ENCODE data around the gene OLIG2. TPM values are rescaled to one million over a fixed set of nuclear protein-coding genes. Genes with fewer than 3 reads are reported as not detected.

The OLIG2 gene
- total RNA-seq, 4 donors from 2014 or later, result not detected

DNA sequence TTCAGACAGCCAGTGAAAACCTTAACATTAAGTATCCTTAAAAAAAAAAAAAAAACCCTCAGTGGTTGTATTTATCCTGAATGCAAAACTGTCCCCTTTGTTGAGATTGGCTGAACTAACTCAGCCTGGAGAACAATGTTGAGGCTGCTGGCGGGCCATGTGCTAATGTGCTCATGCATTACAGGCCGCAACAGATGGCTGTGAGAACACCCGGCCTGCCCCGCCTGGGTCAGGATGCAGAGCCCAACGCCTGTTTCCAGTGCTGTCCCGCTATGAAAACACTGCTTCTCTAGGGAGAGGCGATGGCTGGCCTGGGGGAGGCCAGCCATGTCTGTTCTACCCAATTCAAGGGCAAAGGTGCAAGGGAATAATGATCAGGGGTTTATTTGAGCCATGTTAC is 13.8 kb downstream of the OLIG2 start:
- ATAC-seq (ENCODE audit: low FRiP score), result no peak
- TF ChIP-seq, protein P1, sequence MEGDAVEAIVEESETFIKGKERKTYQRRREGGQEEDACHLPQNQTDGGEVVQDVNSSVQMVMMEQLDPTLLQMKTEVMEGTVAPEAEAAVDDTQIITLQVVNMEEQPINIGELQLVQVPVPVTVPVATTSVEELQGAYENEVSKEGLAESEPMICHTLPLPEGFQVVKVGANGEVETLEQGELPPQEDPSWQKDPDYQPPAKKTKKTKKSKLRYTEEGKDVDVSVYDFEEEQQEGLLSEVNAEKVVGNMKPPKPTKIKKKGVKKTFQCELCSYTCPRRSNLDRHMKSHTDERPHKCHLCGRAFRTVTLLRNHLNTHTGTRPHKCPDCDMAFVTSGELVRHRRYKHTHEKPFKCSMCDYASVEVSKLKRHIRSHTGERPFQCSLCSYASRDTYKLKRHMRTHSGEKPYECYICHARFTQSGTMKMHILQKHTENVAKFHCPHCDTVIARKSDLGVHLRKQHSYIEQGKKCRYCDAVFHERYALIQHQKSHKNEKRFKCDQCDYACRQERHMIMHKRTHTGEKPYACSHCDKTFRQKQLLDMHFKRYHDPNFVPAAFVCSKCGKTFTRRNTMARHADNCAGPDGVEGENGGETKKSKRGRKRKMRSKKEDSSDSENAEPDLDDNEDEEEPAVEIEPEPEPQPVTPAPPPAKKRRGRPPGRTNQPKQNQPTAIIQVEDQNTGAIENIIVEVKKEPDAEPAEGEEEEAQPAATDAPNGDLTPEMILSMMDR (IDR thresholded peaks at IDR 0.05), result no peak
- DNase-seq (ENCODE audit: low spot score), result no peak

DNA sequence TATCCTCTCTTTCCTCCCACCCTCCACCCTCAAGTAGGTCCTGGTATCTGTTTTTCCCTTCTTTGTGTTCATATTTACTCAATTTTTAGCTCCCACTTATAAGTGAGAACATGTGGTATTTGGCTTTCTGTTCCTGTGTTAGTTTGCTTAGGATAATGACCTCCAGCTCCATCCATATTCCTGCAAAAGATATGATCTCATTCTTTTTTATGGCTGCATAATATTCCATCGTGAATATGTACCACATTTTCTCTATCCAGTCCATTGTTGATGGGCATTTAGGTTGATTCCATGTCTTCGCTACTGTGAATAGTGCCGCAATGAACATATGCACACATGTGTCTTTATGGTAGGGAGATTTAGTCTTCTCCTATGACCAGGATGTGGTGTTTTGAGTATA is 14.5 kb downstream of the OLIG2 start:
- no peak for DNase-seq (ENCODE audit: low spot score)
- TF ChIP-seq, protein P1 (IDR thresholded peaks at IDR 0.05), result no peak
- ATAC-seq (ENCODE audit: low FRiP score), result no peak

DNA sequence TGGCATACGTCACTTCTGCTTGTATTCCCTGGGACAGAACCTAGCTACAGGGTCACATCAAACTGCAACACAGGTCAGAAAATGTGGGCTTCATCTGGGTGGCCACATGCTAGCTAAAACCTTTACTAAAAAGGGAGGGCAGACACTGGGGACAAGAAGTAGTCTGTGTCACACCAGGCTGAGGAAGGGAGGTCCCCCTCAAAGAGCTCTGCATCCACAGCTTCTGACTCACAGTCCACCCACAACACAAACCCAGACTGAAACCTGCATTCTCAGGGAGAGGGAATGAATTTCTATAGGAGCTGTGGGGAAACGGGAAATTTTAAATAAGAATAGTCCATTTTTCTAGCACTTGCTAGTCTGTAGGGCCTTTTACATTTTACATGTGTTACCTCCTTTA is 16.2 kb downstream of the OLIG2 start:
- ATAC-seq (ENCODE audit: low FRiP score) (no peak), DNase-seq (ENCODE audit: low spot score) (no peak)
- TF ChIP-seq, protein P1 (IDR thresholded peaks at IDR 0.05), result no peak

DNA sequence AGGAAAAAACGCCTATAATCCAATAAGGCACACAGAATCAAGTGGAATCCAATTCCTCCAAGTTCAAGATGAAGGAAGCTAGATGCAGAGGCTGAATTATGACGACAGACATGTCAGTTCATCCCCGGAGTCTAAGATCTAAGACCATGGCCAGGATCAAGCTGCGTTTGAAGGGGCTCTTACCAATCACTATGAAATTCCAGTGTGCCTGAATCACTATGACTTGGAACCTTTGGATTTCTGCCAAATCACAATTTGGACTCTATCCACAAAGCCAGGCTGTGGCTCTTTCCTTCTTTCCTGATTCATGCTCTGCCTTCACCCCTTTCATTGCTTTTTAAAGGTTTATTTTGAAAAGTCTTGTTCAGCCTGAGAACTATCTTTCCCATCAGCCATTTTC is 17.1 kb downstream of the OLIG2 start:
- TF ChIP-seq, protein P1 (IDR thresholded peaks at IDR 0.05), result no peak
- DNase-seq (ENCODE audit: low spot score) (no peak), ATAC-seq (ENCODE audit: low FRiP score) (peak; percentile 12)

DNA sequence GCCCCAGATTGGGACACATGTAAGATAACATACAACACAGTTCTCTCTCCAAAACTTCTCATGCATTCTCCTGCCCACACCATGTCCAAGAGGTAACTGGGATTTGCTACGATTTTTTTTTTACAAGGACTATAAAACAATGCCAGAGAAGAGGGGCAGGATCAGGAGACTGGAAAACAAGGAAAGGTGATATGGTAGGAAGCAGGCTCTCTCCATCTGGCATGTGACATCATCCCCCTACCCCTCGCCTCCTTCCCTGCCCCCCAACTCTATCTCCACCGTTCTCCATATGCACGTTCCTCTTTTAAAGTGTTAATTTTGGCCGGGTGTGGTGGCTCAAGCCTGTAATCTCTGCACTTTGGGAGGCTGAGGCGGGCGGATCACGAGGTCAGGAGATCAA is 20.7 kb downstream of the OLIG2 start:
- ATAC-seq (ENCODE audit: low FRiP score) (no peak), DNase-seq (ENCODE audit: low spot score) (no peak)
- TF ChIP-seq, protein P1 (IDR thresholded peaks at IDR 0.05), result no peak

DNA sequence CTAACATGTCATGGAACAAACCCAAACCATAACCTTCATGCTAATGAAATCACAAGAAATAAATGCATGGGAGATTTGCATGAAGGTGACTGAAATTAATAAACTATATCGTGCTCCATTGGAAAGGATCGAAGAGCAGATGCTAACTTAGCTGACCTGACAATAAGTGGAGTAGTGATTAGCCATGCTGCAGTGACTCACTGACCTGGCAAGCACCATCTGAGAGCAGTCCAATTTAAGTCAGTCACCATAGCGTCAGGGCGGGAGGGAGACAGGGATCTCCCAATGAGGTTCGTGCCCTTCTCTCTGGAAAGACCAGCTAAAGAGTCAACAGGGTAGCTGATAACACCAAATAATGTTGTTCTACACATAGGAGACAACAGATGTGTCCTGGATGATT is 21.5 kb downstream of the OLIG2 start:
- TF ChIP-seq, protein P1 (IDR thresholded peaks at IDR 0.05), result no peak
- ATAC-seq (ENCODE audit: low FRiP score) (peak; percentile 69), DNase-seq (ENCODE audit: low spot score) (no peak)

DNA sequence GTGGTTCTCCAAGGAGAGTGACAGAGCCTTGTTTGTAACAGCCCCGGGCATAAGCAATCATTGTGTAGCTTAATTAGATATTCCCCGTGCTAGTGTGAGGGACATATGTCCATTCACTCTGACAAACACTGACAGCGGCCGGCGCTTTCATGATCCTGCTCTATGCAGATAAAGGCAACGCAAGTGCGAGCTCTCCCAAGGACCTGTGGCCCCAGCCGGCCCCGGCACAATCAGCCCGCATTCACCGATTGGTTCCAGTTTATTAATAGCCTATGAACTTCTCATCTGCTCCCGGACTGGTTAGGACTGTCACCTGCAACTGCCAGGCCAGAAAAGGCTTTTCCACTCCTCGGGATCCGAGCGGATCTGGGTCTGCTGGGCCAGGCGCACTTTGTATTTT is 26.2 kb downstream of the OLIG2 start:
- ATAC-seq (ENCODE audit: low FRiP score), result no peak
- TF ChIP-seq, protein P1 (IDR thresholded peaks at IDR 0.05), result no peak

More for the DNA sequence above, 26.2 kb downstream of the OLIG2 start:
- DNase-seq (ENCODE audit: low spot score), result no peak
